SK-N-SH treated with all-trans-retinoic acid at 6 μM for 48 hours (cell line): ENCODE data around the gene CYSLTR1.

Experiments
- ATAC-seq: fragments of 200-7000 bp; cut with Tn5 transposase; 3 replicates; pipeline ENCODE4 v1.9.1; 2020; ENCODE audit warnings: mild to moderate bottlenecking, moderate library complexity
- ARNTL ChIP-seq: fragments of 450-650 bp; formaldehyde crosslinking; IDR thresholded peaks from 2 replicates; pipeline ENCODE4 v1.5.0; 2020; ENCODE audit warnings: low read depth, mild to moderate bottlenecking, moderate library complexity, borderline replicate concordance
- BACH2 ChIP-seq: fragments of 250-450 bp; sonication (Bioruptor Pico); IDR thresholded peaks from 2 replicates; pipeline ENCODE4 v1.9.0; 2021; ENCODE audit warnings: mild to moderate bottlenecking, borderline replicate concordance
- CSDC2 ChIP-seq: fragments of 250-450 bp; sonication (Bioruptor Pico); IDR thresholded peaks from 2 replicates; pipeline ENCODE4 v1.5.0; 2020; ENCODE audit warnings: mild to moderate bottlenecking, moderate library complexity
- ESRRG ChIP-seq: fragments of 250-450 bp; sonication (Bioruptor Pico); IDR thresholded peaks from 2 replicates; pipeline ENCODE4 v1.6.1; 2021; ENCODE audit warnings: mild to moderate bottlenecking
- GLIS3 ChIP-seq: fragments of 250-450 bp; sonication (Bioruptor Pico); IDR thresholded peaks from 2 replicates; pipeline ENCODE4 v1.5.0; 2020; ENCODE audit warnings: mild to moderate bottlenecking, moderate library complexity
- ISL1 ChIP-seq: fragments of 250-450 bp; sonication (Bioruptor Pico); IDR thresholded peaks from 2 replicates; pipeline ENCODE4 v2.1.2; 2022; ENCODE audit warnings: mild to moderate bottlenecking, moderate library complexity
- OSR1 ChIP-seq: fragments of 250-450 bp; sonication (Bioruptor Pico); IDR thresholded peaks from 2 replicates; pipeline ENCODE4 v1.8.0; 2022; ENCODE audit warnings: moderate library complexity, mild to moderate bottlenecking, inconsistent platforms
- PPARA ChIP-seq: fragments of 250-450 bp; sonication (Bioruptor Pico); IDR thresholded peaks from 2 replicates; pipeline ENCODE4 v1.5.0; 2020; ENCODE audit warnings: mild to moderate bottlenecking, borderline replicate concordance
- RARB ChIP-seq: fragments of 250-450 bp; sonication (Bioruptor Pico); IDR thresholded peaks from 2 replicates; pipeline ENCODE4 v1.8.0; 2021; ENCODE audit warnings: mild to moderate bottlenecking, moderate library complexity
- SNAI2 ChIP-seq: fragments of 250-450 bp; sonication (Bioruptor Pico); IDR thresholded peaks from 2 replicates; pipeline ENCODE4 v1.5.0; 2020; ENCODE audit warnings: mild to moderate bottlenecking, moderate library complexity
- TCF4 ChIP-seq: fragments of 250-450 bp; sonication (Bioruptor Pico); IDR thresholded peaks from 2 replicates; pipeline ENCODE4 v1.8.0; 2021; ENCODE audit warnings: mild to moderate bottlenecking, moderate library complexity, borderline replicate concordance
- TOX ChIP-seq: fragments of 250-450 bp; sonication (Bioruptor Pico); IDR thresholded peaks from 2 replicates; pipeline ENCODE4 v1.8.0; 2021; ENCODE audit warnings: mild to moderate bottlenecking, moderate library complexity, borderline replicate concordance
- ZFP3 ChIP-seq: fragments of 250-450 bp; sonication (Bioruptor Pico); IDR thresholded peaks from 2 replicates; pipeline ENCODE4 v1.5.0; 2020; ENCODE audit warnings: mild to moderate bottlenecking, moderate library complexity
- ZFP30 ChIP-seq: fragments of 450-650 bp; formaldehyde crosslinking; IDR thresholded peaks from 2 replicates; pipeline ENCODE4 v1.5.0; 2022; ENCODE audit warnings: mild to moderate bottlenecking, moderate library complexity
- ZNF565 ChIP-seq: fragments of 450-650 bp; formaldehyde crosslinking; conservative IDR thresholded peaks from 2 replicates; pipeline ENCODE4 v1.5.0; 2020; ENCODE audit warnings: low read depth, mild to moderate bottlenecking, moderate library complexity
- ZNF70 ChIP-seq: fragments of 450-650 bp; formaldehyde crosslinking; IDR thresholded peaks from 2 replicates; pipeline ENCODE4 v1.5.0; 2020; ENCODE audit warnings: mild to moderate bottlenecking, moderate library complexity
- TF ChIP-seq, protein P1 (sequence below): fragments of 250-450 bp; sonication (Bioruptor Pico); IDR thresholded peaks from 2 replicates; pipeline ENCODE4 v1.5.1; 2021; ENCODE audit warnings: mild to moderate bottlenecking, moderate library complexity
- TF ChIP-seq, protein P2 (sequence below): fragments of 250-450 bp; sonication (Bioruptor Pico); IDR thresholded peaks from 2 replicates; pipeline ENCODE4 v1.5.1; 2020; ENCODE audit warnings: low read depth, mild to moderate bottlenecking, moderate library complexity
- TF ChIP-seq, protein P3 (sequence below): fragments of 250-450 bp; sonication (Bioruptor Pico); IDR thresholded peaks from 2 replicates; pipeline ENCODE4 v1.8.0; 2020; ENCODE audit warnings: mild to moderate bottlenecking, moderate library complexity, borderline replicate concordance
- TF ChIP-seq, protein P4 (sequence below): fragments of 250-450 bp; sonication (Bioruptor Pico); IDR thresholded peaks from 2 replicates; pipeline ENCODE4 v1.5.0; 2020; ENCODE audit warnings: mild to moderate bottlenecking, moderate library complexity
- TF ChIP-seq, protein P5 (sequence below): fragments of 250-450 bp; sonication (Bioruptor Pico); IDR thresholded peaks from 2 replicates; pipeline ENCODE4 v1.8.0; 2021; ENCODE audit warnings: low read depth, mild to moderate bottlenecking, moderate library complexity, borderline replicate concordance

CYSLTR1 gene, protein sequence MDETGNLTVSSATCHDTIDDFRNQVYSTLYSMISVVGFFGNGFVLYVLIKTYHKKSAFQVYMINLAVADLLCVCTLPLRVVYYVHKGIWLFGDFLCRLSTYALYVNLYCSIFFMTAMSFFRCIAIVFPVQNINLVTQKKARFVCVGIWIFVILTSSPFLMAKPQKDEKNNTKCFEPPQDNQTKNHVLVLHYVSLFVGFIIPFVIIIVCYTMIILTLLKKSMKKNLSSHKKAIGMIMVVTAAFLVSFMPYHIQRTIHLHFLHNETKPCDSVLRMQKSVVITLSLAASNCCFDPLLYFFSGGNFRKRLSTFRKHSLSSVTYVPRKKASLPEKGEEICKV

DNA sequence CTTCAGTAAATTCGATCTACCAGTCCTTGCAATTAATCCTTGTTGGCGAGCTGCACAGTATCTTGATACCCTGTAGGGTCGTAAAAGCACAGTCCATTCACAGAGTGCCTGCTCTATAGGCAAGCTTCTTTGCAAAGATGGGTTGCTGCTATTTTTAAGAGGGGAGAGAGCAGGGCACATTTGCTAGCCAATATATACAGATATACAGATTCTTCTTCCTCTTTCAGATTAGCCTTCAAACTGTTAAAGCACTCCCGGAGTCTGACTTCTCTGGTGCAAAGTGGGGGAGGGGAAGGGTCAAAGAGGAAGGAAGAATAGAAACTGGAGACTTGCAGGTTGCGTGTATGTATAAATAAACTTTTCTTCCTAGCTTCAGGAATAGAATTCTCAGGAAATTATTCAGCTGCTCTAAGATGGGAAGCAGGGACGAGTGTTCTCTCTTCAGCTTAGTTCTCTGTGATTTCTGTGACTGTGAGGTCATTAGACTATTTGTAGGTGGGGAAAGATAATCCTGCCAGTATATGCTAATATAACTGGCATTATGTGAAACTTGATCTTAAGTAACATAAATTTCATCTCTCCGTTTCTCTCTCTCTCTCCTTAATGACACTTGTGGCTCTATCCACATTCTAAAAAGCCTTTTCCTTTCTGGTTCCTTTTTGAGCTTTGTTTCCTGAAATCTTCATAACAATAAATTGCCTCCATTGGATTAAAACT, at the start of gene CYSLTR1:
Gene CYSLTR1, minus strand, starts transcription at position 242 of the 717 bp plus-strand sequence. CDS start 53,865 bp downstream, outside the sequence.
- TF ChIP-seq, protein P1, sequence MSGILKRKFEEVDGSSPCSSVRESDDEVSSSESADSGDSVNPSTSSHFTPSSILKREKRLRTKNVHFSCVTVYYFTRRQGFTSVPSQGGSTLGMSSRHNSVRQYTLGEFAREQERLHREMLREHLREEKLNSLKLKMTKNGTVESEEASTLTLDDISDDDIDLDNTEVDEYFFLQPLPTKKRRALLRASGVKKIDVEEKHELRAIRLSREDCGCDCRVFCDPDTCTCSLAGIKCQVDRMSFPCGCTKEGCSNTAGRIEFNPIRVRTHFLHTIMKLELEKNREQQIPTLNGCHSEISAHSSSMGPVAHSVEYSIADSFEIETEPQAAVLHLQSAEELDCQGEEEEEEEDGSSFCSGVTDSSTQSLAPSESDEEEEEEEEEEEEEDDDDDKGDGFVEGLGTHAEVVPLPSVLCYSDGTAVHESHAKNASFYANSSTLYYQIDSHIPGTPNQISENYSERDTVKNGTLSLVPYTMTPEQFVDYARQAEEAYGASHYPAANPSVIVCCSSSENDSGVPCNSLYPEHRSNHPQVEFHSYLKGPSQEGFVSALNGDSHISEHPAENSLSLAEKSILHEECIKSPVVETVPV (CRISPR knock-in tag), result no peak
- TF ChIP-seq ZNF565 (no peak), OSR1 (CRISPR knock-in tag) (no peak), ZNF70 (CRISPR knock-in tag) (no peak)
- TF ChIP-seq, protein P2, sequence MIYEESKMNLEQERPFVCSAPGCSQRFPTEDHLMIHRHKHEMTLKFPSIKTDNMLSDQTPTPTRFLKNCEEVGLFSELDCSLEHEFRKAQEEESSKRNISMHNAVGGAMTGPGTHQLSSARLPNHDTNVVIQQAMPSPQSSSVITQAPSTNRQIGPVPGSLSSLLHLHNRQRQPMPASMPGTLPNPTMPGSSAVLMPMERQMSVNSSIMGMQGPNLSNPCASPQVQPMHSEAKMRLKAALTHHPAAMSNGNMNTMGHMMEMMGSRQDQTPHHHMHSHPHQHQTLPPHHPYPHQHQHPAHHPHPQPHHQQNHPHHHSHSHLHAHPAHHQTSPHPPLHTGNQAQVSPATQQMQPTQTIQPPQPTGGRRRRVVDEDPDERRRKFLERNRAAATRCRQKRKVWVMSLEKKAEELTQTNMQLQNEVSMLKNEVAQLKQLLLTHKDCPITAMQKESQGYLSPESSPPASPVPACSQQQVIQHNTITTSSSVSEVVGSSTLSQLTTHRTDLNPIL (CRISPR knock-in tag), result no peak
- TF ChIP-seq, all 23 proteins: peak for 0
- no peak for ATAC-seq

DNA sequence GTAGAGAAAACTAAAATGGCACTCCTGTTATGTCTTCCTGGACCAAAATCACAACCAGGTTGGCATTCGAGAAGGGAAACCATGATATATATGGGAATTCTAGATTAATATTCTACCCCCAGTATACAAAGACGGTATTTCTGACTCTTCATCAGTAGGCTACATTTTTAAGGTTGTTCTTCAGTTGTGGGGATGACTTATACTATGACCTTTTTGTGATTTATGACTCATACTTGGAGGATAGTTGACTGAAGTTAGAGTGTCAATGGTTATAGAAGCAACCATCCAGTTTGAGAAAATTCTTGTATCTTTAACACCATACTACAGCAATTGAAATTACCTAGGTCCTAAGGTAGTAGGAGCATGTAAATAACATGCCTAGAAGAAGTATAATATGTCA, 49.8 kb upstream of the CYSLTR1 start:
- TF ChIP-seq ZNF70 (CRISPR knock-in tag) (no peak), SNAI2 (CRISPR knock-in tag) (no peak), RARB (CRISPR knock-in tag) (no peak), ZNF565 (no peak), GLIS3 (CRISPR knock-in tag) (no peak), ARNTL (CRISPR knock-in tag) (no peak), TCF4 (no peak), ESRRG (CRISPR knock-in tag) (no peak), BACH2 (no peak), ZFP30 (CRISPR knock-in tag) (no peak)
- TF ChIP-seq, protein P3, sequence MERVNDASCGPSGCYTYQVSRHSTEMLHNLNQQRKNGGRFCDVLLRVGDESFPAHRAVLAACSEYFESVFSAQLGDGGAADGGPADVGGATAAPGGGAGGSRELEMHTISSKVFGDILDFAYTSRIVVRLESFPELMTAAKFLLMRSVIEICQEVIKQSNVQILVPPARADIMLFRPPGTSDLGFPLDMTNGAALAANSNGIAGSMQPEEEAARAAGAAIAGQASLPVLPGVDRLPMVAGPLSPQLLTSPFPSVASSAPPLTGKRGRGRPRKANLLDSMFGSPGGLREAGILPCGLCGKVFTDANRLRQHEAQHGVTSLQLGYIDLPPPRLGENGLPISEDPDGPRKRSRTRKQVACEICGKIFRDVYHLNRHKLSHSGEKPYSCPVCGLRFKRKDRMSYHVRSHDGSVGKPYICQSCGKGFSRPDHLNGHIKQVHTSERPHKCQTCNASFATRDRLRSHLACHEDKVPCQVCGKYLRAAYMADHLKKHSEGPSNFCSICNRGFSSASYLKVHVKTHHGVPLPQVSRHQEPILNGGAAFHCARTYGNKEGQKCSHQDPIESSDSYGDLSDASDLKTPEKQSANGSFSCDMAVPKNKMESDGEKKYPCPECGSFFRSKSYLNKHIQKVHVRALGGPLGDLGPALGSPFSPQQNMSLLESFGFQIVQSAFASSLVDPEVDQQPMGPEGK, result no peak
- TF ChIP-seq, protein P4, sequence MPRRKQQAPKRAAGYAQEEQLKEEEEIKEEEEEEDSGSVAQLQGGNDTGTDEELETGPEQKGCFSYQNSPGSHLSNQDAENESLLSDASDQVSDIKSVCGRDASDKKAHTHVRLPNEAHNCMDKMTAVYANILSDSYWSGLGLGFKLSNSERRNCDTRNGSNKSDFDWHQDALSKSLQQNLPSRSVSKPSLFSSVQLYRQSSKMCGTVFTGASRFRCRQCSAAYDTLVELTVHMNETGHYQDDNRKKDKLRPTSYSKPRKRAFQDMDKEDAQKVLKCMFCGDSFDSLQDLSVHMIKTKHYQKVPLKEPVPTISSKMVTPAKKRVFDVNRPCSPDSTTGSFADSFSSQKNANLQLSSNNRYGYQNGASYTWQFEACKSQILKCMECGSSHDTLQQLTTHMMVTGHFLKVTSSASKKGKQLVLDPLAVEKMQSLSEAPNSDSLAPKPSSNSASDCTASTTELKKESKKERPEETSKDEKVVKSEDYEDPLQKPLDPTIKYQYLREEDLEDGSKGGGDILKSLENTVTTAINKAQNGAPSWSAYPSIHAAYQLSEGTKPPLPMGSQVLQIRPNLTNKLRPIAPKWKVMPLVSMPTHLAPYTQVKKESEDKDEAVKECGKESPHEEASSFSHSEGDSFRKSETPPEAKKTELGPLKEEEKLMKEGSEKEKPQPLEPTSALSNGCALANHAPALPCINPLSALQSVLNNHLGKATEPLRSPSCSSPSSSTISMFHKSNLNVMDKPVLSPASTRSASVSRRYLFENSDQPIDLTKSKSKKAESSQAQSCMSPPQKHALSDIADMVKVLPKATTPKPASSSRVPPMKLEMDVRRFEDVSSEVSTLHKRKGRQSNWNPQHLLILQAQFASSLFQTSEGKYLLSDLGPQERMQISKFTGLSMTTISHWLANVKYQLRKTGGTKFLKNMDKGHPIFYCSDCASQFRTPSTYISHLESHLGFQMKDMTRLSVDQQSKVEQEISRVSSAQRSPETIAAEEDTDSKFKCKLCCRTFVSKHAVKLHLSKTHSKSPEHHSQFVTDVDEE, result no peak
- TF ChIP-seq, protein P2 (CRISPR knock-in tag), result no peak
- TF ChIP-seq, all 23 proteins: peak for 0
- ATAC-seq, result no peak

DNA sequence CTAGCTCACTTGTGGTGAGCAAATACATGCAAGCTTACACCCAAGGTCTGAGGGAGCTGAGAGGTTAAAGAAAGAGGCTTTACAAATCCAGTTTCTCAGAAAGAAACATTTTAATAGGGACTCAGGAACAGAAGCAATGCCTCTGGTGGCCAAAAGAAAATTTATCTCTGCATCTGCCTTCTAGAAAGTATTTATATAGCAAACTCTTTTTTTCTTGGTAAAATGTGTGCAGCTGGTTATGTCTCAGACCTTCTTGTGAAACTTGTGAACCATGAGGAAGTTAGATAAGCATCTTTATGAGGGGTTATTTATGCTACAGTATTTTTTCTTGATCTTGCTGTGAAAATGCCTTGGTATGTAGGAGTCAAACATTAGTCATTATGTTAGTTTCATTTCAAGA, 48.5 kb upstream of the CYSLTR1 start:
- no peak for ATAC-seq
- TF ChIP-seq TOX (CRISPR knock-in tag), result no peak
- no peak for TF ChIP-seq ZNF565
- TF ChIP-seq CSDC2 (CRISPR knock-in tag), result no peak
- no peak for TF ChIP-seq ESRRG (CRISPR knock-in tag)
- TF ChIP-seq BACH2, result no peak
- no peak for TF ChIP-seq ARNTL (CRISPR knock-in tag)
- TF ChIP-seq ISL1 (CRISPR knock-in tag), result no peak
- TF ChIP-seq, protein P2 (CRISPR knock-in tag), result no peak
- no peak for TF ChIP-seq GLIS3 (CRISPR knock-in tag)
- no peak for TF ChIP-seq ZFP3 (CRISPR knock-in tag)
- TF ChIP-seq, protein P5, sequence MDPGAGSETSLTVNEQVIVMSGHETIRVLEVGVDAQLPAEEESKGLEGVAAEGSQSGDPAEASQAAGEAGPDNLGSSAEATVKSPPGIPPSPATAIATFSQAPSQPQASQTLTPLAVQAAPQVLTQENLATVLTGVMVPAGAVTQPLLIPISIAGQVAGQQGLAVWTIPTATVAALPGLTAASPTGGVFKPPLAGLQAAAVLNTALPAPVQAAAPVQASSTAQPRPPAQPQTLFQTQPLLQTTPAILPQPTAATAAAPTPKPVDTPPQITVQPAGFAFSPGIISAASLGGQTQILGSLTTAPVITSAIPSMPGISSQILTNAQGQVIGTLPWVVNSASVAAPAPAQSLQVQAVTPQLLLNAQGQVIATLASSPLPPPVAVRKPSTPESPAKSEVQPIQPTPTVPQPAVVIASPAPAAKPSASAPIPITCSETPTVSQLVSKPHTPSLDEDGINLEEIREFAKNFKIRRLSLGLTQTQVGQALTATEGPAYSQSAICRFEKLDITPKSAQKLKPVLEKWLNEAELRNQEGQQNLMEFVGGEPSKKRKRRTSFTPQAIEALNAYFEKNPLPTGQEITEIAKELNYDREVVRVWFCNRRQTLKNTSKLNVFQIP (CRISPR knock-in tag), result no peak
- no peak for TF ChIP-seq SNAI2 (CRISPR knock-in tag)
- TF ChIP-seq PPARA (CRISPR knock-in tag), result no peak
